ENCODE results near the gene CITED2. TPM values are rescaled to one million over a fixed set of nuclear protein-coding genes. Genes with fewer than 3 reads are reported as not detected.

Gene CITED2
- total RNA-seq, 1 experiment from 2014 or later, result 63.4 TPM

- TF ChIP-seq, protein P1, sequence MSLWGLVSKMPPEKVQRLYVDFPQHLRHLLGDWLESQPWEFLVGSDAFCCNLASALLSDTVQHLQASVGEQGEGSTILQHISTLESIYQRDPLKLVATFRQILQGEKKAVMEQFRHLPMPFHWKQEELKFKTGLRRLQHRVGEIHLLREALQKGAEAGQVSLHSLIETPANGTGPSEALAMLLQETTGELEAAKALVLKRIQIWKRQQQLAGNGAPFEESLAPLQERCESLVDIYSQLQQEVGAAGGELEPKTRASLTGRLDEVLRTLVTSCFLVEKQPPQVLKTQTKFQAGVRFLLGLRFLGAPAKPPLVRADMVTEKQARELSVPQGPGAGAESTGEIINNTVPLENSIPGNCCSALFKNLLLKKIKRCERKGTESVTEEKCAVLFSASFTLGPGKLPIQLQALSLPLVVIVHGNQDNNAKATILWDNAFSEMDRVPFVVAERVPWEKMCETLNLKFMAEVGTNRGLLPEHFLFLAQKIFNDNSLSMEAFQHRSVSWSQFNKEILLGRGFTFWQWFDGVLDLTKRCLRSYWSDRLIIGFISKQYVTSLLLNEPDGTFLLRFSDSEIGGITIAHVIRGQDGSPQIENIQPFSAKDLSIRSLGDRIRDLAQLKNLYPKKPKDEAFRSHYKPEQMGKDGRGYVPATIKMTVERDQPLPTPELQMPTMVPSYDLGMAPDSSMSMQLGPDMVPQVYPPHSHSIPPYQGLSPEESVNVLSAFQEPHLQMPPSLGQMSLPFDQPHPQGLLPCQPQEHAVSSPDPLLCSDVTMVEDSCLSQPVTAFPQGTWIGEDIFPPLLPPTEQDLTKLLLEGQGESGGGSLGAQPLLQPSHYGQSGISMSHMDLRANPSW (CRISPR knock-in tag; conservative IDR thresholded peaks at IDR 0.05; ENCODE audit: low read depth), result no peak
- TF ChIP-seq, protein P2, sequence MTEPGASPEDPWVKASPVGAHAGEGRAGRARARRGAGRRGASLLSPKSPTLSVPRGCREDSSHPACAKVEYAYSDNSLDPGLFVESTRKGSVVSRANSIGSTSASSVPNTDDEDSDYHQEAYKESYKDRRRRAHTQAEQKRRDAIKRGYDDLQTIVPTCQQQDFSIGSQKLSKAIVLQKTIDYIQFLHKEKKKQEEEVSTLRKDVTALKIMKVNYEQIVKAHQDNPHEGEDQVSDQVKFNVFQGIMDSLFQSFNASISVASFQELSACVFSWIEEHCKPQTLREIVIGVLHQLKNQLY (CRISPR knock-in tag; IDR thresholded peaks at IDR 0.05), result no peak
- TF ChIP-seq FOXK1 (CRISPR knock-in tag; IDR thresholded peaks at IDR 0.05) (no peak), FOXP1 (CRISPR knock-in tag; IDR thresholded peaks at IDR 0.05; ENCODE audit: borderline replicate concordance) (no peak), NFATC4 (CRISPR knock-in tag; IDR thresholded peaks at IDR 0.05) (no peak), CREM (CRISPR knock-in tag; IDR thresholded peaks at IDR 0.05) (no peak), ETV6 (CRISPR knock-in tag; IDR thresholded peaks at IDR 0.05) (no peak; the same call in 1 of the 2 replicates), FOXJ3 (CRISPR knock-in tag; IDR thresholded peaks at IDR 0.05; ENCODE audit: borderline replicate concordance) (no peak)
- TF ChIP-seq, protein P3, sequence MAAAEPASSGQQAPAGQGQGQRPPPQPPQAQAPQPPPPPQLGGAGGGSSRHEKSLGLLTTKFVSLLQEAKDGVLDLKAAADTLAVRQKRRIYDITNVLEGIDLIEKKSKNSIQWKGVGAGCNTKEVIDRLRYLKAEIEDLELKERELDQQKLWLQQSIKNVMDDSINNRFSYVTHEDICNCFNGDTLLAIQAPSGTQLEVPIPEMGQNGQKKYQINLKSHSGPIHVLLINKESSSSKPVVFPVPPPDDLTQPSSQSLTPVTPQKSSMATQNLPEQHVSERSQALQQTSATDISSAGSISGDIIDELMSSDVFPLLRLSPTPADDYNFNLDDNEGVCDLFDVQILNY (CRISPR knock-in tag; IDR thresholded peaks at IDR 0.05), result no peak
- TF ChIP-seq, protein P4, sequence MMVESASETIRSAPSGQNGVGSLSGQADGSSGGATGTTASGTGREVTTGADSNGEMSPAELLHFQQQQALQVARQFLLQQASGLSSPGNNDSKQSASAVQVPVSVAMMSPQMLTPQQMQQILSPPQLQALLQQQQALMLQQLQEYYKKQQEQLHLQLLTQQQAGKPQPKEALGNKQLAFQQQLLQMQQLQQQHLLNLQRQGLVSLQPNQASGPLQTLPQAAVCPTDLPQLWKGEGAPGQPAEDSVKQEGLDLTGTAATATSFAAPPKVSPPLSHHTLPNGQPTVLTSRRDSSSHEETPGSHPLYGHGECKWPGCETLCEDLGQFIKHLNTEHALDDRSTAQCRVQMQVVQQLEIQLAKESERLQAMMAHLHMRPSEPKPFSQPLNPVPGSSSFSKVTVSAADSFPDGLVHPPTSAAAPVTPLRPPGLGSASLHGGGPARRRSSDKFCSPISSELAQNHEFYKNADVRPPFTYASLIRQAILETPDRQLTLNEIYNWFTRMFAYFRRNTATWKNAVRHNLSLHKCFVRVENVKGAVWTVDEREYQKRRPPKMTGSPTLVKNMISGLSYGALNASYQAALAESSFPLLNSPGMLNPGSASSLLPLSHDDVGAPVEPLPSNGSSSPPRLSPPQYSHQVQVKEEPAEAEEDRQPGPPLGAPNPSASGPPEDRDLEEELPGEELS (CRISPR knock-in tag; IDR thresholded peaks at IDR 0.05), result no peak
Observed at GRCh38 chr6:139344186-139344963, 30.1 kb downstream of the CITED2 start (continued).

- no peaks in the 10 kb centered on the region for H3K27me3 Mint-ChIP-seq (ENCODE audit: low read depth)
- H3K36me3 Mint-ChIP-seq, result no peaks in the 10 kb centered on the region
- peaks cover 22% of the 10 kb centered on the region for H3K4me1 Mint-ChIP-seq
- peaks cover 8% of the 10 kb centered on the region for H3K9me3 Mint-ChIP-seq
- H3K4me3 Mint-ChIP-seq, result no peak overlapping the region
- H3K27ac Mint-ChIP-seq, result no peak overlapping the region
- ChIA-PET POLR2A (no interaction called here), CTCF (interaction anchor here (0.6 to 2.0 kb wide), 6 partner anchors 10 to 124 kb away, joined by 3 to 8 read pairs (median 4); no protein-coding TSS in a partner anchor)
- no peak for DNase-seq (ENCODE audit: low spot score)
- ATAC-seq, result peak; percentile 34; the same call in 1 of the 2 replicates
- TF ChIP-seq FOXP1 (CRISPR knock-in tag; IDR thresholded peaks at IDR 0.05; ENCODE audit: borderline replicate concordance), result no peak
- no peak for TF ChIP-seq CREB1 (CRISPR knock-in tag; IDR thresholded peaks at IDR 0.05)
- no peak for TF ChIP-seq SOX15 (CRISPR knock-in tag; IDR thresholded peaks at IDR 0.05)
- TF ChIP-seq, protein P5, sequence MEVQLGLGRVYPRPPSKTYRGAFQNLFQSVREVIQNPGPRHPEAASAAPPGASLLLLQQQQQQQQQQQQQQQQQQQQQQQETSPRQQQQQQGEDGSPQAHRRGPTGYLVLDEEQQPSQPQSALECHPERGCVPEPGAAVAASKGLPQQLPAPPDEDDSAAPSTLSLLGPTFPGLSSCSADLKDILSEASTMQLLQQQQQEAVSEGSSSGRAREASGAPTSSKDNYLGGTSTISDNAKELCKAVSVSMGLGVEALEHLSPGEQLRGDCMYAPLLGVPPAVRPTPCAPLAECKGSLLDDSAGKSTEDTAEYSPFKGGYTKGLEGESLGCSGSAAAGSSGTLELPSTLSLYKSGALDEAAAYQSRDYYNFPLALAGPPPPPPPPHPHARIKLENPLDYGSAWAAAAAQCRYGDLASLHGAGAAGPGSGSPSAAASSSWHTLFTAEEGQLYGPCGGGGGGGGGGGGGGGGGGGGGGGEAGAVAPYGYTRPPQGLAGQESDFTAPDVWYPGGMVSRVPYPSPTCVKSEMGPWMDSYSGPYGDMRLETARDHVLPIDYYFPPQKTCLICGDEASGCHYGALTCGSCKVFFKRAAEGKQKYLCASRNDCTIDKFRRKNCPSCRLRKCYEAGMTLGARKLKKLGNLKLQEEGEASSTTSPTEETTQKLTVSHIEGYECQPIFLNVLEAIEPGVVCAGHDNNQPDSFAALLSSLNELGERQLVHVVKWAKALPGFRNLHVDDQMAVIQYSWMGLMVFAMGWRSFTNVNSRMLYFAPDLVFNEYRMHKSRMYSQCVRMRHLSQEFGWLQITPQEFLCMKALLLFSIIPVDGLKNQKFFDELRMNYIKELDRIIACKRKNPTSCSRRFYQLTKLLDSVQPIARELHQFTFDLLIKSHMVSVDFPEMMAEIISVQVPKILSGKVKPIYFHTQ (CRISPR knock-in tag; IDR thresholded peaks at IDR 0.05), result no peak
- TF ChIP-seq ZNF232 (CRISPR knock-in tag; IDR thresholded peaks at IDR 0.05), result no peak
- TF ChIP-seq KAT7 (CRISPR knock-in tag; IDR thresholded peaks at IDR 0.05; ENCODE audit: borderline replicate concordance), result no peak
- no peak for TF ChIP-seq TCF7 (CRISPR knock-in tag; IDR thresholded peaks at IDR 0.05; ENCODE audit: low read depth)
- TF ChIP-seq, protein P6, sequence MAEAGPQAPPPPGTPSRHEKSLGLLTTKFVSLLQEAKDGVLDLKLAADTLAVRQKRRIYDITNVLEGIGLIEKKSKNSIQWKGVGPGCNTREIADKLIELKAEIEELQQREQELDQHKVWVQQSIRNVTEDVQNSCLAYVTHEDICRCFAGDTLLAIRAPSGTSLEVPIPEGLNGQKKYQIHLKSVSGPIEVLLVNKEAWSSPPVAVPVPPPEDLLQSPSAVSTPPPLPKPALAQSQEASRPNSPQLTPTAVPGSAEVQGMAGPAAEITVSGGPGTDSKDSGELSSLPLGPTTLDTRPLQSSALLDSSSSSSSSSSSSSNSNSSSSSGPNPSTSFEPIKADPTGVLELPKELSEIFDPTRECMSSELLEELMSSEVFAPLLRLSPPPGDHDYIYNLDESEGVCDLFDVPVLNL (CRISPR knock-in tag; IDR thresholded peaks at IDR 0.05; ENCODE audit: borderline replicate concordance, low read depth), result no peak
- TF ChIP-seq, protein P7, sequence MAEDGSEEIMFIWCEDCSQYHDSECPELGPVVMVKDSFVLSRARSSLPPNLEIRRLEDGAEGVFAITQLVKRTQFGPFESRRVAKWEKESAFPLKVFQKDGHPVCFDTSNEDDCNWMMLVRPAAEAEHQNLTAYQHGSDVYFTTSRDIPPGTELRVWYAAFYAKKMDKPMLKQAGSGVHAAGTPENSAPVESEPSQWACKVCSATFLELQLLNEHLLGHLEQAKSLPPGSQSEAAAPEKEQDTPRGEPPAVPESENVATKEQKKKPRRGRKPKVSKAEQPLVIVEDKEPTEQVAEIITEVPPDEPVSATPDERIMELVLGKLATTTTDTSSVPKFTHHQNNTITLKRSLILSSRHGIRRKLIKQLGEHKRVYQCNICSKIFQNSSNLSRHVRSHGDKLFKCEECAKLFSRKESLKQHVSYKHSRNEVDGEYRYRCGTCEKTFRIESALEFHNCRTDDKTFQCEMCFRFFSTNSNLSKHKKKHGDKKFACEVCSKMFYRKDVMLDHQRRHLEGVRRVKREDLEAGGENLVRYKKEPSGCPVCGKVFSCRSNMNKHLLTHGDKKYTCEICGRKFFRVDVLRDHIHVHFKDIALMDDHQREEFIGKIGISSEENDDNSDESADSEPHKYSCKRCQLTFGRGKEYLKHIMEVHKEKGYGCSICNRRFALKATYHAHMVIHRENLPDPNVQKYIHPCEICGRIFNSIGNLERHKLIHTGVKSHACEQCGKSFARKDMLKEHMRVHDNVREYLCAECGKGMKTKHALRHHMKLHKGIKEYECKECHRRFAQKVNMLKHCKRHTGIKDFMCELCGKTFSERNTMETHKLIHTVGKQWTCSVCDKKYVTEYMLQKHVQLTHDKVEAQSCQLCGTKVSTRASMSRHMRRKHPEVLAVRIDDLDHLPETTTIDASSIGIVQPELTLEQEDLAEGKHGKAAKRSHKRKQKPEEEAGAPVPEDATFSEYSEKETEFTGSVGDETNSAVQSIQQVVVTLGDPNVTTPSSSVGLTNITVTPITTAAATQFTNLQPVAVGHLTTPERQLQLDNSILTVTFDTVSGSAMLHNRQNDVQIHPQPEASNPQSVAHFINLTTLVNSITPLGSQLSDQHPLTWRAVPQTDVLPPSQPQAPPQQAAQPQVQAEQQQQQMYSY (CRISPR knock-in tag; IDR thresholded peaks at IDR 0.05), result no peak
- TF ChIP-seq SP1 (CRISPR knock-in tag; conservative IDR thresholded peaks at IDR 0.05), result no peak
- TF ChIP-seq ESRRA (CRISPR knock-in tag; IDR thresholded peaks at IDR 0.05; ENCODE audit: borderline replicate concordance), result no peak
Observed at GRCh38 chr6:139343052-139343750, 31.2 kb downstream of the CITED2 start.

All from WTC11 (cell line).